Measurements from ENCODE around the gene CAMTA1.

CAMTA1 gene

DNA sequence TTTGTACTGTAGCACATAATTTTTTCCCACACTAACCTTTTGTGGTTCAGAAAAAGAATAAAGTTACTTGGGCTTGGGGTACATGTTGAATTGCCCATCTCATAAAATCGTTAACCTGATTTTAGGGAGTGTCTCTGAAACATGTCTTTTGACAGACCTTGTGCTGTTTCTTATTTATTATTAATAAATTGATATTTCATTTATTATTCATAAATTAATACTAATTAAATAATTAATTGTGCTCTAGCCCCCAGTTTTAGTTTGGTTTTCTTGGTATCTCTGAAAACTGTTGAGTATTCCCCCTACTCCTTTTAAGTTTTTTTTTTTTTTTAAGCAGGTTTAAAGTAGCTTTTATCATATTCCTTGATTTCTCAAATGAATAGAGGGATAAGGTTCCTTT is 27.9 kb downstream of the CAMTA1 start:
- Histone ChIP-seq H2AFZ (ENCODE audit: low read depth, low read length, severe bottlenecking) (no peak overlapping the region), H3K4me2 (ENCODE audit: low read depth, low read length, poor library complexity, severe bottlenecking) (no peak overlapping the region), H3K27me3 (ENCODE audit: low read length) (no peaks in the 10 kb centered on the region), H3K4me3 (ENCODE audit: insufficient read depth, low read length, poor library complexity, severe bottlenecking) (no peak overlapping the region), H3K9me2 (replicated peaks; ENCODE audit: insufficient read depth, low read length) (no peaks in the 10 kb centered on the region), H3K9ac (ENCODE audit: low read length) (no peak overlapping the region), H3K9me3 (ENCODE audit: insufficient read depth, low read length) (no peaks in the 10 kb centered on the region), H3F3A (ENCODE audit: insufficient read depth) (no peaks in the 10 kb centered on the region), H3K27ac (ENCODE audit: low read depth, low read length) (no peak overlapping the region), H3K36me3 (ENCODE audit: low read length) (no peaks in the 10 kb centered on the region), H4K20me1 (ENCODE audit: low read depth, low read length) (peaks cover 26% of the 10 kb centered on the region), H3K79me2 (ENCODE audit: insufficient read depth, low read length) (peaks cover 81% of the 10 kb centered on the region)
- TF ChIP-seq, protein P1, sequence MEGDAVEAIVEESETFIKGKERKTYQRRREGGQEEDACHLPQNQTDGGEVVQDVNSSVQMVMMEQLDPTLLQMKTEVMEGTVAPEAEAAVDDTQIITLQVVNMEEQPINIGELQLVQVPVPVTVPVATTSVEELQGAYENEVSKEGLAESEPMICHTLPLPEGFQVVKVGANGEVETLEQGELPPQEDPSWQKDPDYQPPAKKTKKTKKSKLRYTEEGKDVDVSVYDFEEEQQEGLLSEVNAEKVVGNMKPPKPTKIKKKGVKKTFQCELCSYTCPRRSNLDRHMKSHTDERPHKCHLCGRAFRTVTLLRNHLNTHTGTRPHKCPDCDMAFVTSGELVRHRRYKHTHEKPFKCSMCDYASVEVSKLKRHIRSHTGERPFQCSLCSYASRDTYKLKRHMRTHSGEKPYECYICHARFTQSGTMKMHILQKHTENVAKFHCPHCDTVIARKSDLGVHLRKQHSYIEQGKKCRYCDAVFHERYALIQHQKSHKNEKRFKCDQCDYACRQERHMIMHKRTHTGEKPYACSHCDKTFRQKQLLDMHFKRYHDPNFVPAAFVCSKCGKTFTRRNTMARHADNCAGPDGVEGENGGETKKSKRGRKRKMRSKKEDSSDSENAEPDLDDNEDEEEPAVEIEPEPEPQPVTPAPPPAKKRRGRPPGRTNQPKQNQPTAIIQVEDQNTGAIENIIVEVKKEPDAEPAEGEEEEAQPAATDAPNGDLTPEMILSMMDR (IDR thresholded peaks at IDR 0.05; ENCODE audit: insufficient read depth, low read length, poor library complexity, severe bottlenecking), result no peak
- no peak for TF ChIP-seq EZH2phosphoT487 (conservative IDR thresholded peaks at IDR 0.05; ENCODE audit: low read length)

DNA sequence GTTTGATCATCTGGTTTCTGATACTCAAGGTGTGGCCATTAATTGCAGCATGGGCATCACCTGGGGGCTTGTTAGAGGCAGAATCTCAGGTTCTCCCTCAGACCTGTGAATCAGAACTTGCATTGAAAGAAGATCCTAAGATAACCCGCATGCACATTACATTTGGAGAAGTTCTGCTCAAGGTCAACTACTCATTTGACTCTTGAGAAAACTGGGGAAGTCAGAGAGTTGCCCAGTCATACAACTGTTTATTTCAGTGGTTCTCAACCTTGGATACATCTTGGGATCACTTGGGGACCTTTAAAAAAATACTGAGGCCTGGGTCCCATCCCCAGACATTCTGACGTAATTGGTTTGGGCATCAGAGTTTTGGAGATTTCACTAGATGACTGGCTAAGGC is 30.5 kb downstream of the CAMTA1 start:
- Histone ChIP-seq H3K36me3 (ENCODE audit: low read length) (no peaks in the 10 kb centered on the region), H3K27ac (ENCODE audit: low read depth, low read length) (no peak overlapping the region), H2AFZ (ENCODE audit: low read depth, low read length, severe bottlenecking) (no peak overlapping the region), H4K20me1 (ENCODE audit: low read depth, low read length) (peaks cover 32% of the 10 kb centered on the region), H3K9ac (ENCODE audit: low read length) (no peak overlapping the region), H3K4me2 (ENCODE audit: low read depth, low read length, poor library complexity, severe bottlenecking) (no peak overlapping the region), H3K79me2 (ENCODE audit: insufficient read depth, low read length) (peaks cover 78% of the 10 kb centered on the region), H3K27me3 (ENCODE audit: low read length) (no peaks in the 10 kb centered on the region), H3K4me3 (ENCODE audit: insufficient read depth, low read length, poor library complexity, severe bottlenecking) (no peak overlapping the region), H3F3A (ENCODE audit: insufficient read depth) (no peaks in the 10 kb centered on the region), H3K9me3 (ENCODE audit: insufficient read depth, low read length) (no peaks in the 10 kb centered on the region), H3K9me2 (replicated peaks; ENCODE audit: insufficient read depth, low read length) (no peaks in the 10 kb centered on the region)
- TF ChIP-seq, protein P1 (IDR thresholded peaks at IDR 0.05; ENCODE audit: insufficient read depth, low read length, poor library complexity, severe bottlenecking), result no peak
- TF ChIP-seq EZH2phosphoT487 (conservative IDR thresholded peaks at IDR 0.05; ENCODE audit: low read length), result no peak

DNA sequence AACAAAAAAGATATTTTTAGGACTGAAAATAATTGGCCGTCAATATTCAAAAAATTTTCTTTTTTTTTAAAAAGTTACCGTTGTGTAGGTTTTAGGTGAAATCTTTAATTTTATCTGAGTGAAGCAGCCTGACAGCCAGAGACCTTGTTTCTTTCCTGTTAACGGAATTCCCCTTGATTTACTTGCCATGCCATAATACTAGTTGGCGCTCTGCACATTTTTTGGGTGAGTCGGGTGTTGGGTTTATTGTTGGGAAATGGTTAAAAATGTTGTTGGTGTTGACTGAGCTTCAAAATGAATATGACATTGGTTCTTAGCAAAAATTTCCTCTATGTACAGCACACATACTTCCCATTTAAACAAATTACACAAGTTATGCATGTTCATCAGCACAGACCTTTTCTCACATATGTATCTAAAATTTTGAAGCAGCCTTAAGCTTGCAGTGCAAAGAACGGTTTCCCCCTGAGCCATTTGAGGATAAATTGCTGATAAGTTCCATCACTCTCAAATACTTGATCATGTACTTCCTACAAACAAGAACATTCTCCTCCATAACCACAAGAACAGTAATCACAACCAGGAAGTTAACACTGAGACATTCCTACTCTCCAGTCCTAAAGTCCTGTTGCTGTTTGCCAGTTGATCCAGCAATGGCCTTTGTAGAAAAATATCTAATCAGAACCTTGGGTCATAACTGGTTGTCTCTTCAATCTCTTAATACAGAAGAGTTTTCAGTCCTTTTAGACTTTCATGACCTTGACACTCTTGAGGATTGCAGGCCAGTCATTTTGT is 34.2 kb downstream of the CAMTA1 start:
- no peaks in the 10 kb centered on the region for H3K27me3 ChIP-seq (ENCODE audit: low read length)
- H3K9me2 ChIP-seq (replicated peaks; ENCODE audit: insufficient read depth, low read length), result no peaks in the 10 kb centered on the region
- no peak overlapping the region for H2AFZ ChIP-seq (ENCODE audit: low read depth, low read length, severe bottlenecking)
- no peaks in the 10 kb centered on the region for H3K36me3 ChIP-seq (ENCODE audit: low read length)
- no peak overlapping the region for H3K9ac ChIP-seq (ENCODE audit: low read length)
- H3K27ac ChIP-seq (ENCODE audit: low read depth, low read length), result no peak overlapping the region
- TF ChIP-seq, protein P1 (IDR thresholded peaks at IDR 0.05; ENCODE audit: insufficient read depth, low read length, poor library complexity, severe bottlenecking), result no peak
- no peak for TF ChIP-seq EZH2phosphoT487 (conservative IDR thresholded peaks at IDR 0.05; ENCODE audit: low read length)
- H3K9me3 ChIP-seq (ENCODE audit: insufficient read depth, low read length), result no peaks in the 10 kb centered on the region
- H4K20me1 ChIP-seq (ENCODE audit: low read depth, low read length), result peaks cover 18% of the 10 kb centered on the region; the same call in 1 of the 2 replicates
- H3K4me2 ChIP-seq (ENCODE audit: low read depth, low read length, poor library complexity, severe bottlenecking), result no peak overlapping the region
- H3K79me2 ChIP-seq (ENCODE audit: insufficient read depth, low read length), result peaks cover 44% of the 10 kb centered on the region; the same call in 1 of the 2 replicates
- H3K4me3 ChIP-seq (ENCODE audit: insufficient read depth, low read length, poor library complexity, severe bottlenecking), result no peak overlapping the region
- no peaks in the 10 kb centered on the region; the same call in 1 of the 2 replicates for H3F3A ChIP-seq (ENCODE audit: insufficient read depth)

Measured in SU-DHL-6 (cell line).